ENCODE measurements around the gene MAPK1.

GRCh38 chr22:21902296-21903087 lies 35.0 kb upstream of the MAPK1 start:
- TF ChIP-seq TEAD4 (CRISPR knock-in tag; IDR thresholded peaks at IDR 0.05) (no peak), NR2C2 (CRISPR knock-in tag; IDR thresholded peaks at IDR 0.05) (no peak), CTCF (IDR thresholded peaks at IDR 0.05) (no peak), ZNF512 (CRISPR knock-in tag; IDR thresholded peaks at IDR 0.05; ENCODE audit: borderline replicate concordance) (no peak)
